HG02571 (cell line): ENCODE data around the gene MAB21L3.

ENCODE experiments used
- ATAC-seq: cut with Tn5 transposase; IDR thresholded peaks from one replicate; pipeline ENCODE4 v1.9.1; 2021; ENCODE audit warnings: mild to moderate bottlenecking, moderate library complexity; ENCODE audit not compliant: unreplicated experiment

Gene MAB21L3

GRCh38 chr1:116107371-116107770, 3.8 kb upstream of the MAB21L3 start:
- no peak for ATAC-seq

DNA sequence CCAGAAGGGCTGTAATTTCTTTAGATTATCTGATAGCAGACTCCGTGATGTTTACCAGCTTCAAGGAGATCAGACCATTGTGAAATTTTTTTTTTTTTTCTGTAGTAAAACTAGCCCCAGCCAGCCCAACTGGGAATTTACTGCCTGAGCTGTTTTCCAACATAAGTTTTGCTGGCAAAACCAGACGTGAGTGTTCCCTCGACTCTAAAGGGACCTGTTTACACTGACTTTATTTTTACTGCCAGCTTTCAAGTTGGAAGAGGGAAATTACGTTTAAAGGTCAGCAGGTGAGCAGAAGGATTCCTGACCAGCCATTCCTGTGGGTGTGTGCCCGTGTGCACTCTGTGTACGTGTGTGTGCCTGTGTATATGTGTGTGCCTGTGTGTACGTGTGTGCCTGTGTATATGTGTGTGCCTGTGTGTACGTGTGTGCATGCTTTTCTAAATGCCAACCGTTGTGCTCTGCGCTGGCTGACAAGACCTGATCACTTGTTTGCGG, 374 bp downstream of the MAB21L3 start:
- ATAC-seq, result no peak

DNA sequence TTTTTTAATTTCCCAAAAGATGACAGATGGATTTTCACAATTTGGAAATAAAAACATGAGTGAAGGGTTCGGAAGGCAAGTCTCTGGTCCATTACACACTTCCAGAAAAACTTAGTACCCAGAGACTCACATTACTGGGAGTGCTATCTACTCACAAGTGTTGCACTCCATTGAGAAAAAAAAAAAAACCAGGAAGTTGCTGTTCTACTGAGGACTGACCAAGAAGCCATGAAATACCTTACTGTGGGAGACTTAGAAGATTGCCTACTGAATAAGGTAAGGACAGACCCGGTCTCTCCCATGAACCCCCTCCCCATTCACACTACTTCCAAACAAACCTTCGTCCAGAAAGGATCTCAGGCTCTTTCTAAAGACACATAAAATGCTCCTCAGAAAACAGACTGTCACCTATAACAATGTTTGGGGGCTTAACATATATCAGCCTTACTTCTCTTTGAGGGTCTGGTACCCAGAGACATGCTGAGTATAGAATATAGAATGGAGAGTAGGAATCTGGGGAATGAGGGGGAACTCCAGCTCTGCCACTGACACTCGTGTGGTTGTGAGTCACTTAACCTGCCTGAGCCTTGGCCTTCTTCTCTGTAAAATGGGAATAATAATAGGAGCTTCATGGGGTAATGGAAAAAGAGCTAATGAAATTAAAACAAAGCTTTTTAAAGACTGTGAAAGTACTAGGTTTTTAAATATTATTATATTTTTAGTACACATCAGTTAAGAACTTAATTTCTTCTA, 1.4 kb downstream of the MAB21L3 start:
- no peak for ATAC-seq

GRCh38 chr1:116113615-116114014, 2.4 kb downstream of the MAB21L3 start:
- no peak for ATAC-seq

DNA sequence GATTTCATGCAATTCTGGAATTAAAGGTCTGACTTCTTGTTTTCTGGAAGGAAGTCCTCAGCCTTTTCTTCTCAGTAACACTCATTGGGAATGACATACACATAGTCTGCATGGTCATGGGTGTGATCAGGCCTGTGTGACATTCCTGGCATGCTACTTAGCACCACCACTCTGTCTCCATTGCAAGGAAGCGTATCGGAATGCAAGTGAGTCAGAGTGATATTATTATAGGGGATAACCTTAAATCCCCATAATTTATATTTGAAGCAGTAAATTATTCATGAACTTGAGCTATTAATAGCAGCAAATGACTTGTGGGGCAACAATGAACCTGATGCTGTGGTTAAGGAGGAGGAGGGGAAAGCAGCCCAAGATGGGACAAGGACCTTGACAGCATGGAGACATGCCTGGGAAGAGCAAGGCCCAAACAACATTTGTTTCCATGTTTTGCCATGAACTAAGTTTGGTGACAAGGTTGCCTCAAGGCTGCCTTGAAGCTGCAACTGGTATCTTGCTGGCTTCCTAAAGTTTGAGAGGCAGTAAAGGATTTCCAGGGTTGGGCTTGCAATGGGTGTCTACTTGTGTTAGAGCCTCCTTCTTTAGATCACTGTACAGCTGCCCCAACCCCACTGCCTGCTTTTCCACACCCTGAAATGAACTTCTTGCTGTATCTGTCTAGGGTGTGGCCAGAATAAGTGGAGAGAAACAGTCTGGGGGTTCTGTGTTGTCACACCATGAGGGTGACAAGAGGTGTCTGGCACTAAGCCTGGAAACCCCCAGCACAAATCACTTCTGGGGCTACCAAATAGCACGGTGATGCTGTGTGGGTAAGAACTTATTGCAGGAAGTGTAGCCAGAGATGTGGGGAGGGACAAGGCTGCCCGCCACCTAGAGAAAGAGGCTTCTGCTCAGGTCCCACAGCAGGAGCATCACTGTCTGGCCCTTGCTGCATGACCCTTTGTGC, 4.6 kb downstream of the MAB21L3 start:
- ATAC-seq, result no peak

DNA sequence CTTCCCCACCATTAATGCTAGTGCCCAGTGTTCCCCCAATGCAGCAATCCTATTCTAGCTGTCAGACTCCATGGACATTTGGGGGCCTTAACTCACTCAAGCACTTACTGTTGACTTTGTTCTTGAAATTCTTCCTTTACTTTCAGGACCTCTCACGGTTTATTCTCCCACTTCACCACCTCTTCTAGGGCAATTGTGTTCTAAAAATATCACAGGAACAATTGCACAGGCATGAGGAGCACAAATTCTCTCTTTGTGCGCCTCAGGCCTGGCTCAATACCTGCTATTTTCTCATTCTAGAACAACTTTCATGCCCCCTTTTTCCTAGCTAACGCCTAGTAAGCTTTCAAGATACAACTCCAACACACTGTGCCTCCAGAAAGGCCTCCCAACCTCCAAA, 7.3 kb downstream of the MAB21L3 start:
- no peak for ATAC-seq

DNA sequence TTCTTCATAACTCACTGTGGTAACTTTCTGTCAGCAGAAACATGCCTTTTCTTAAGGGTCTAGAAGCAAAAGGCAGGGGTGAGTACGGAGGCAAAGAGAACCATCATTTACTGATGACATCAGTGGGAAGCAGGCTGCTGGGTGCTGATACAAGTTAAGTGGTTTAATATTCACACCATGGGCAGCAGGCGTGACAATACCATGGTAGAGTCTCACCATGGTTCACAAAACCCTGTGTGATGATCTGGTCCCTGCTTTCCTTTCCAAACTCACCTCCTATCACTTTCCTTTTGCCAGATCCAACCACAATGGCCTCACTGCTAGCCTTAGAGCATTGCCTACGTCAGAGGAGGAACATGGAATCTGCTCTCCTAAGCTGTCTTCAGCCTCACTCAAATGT, 8.7 kb downstream of the MAB21L3 start:
- no peak for ATAC-seq

GRCh38 chr1:116122955-116123757, 12.0 kb downstream of the MAB21L3 start:
- no peak for ATAC-seq

DNA sequence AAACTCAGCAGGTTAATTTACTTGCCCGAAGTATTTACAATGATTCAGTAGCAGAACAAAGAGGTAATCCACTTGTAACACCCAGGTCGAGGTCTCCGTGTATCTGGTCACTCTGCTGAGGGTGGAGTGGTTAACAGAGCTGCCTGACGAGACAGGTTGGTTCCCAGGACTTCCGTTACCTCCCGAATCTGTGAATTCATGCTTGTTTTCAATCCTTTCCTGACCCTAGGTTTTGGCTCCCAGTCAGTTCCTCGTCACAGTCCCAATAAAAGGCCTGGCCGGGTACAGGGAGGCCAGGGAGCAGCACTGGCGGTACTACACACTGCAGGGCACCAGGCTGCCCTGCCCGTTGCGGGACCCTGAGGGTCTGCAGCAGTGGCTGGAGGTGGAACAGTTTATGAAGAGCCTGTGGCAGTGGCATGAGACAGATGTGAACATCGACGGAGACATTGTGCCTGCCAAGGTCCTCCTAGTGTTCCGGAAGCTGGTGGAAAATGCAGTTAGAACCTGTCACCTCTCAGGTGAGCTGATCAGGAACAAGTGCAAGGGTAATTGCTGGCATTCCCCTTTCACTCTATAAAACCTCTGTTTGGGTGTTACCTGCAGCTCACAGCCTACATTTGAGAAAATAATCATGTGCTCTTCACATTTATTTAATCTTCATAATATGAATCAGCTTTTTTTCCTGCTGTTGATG, 12.8 kb downstream of the MAB21L3 start:
- no peak for ATAC-seq

GRCh38 chr1:116125758-116126157, 14.6 kb downstream of the MAB21L3 start:
- no peak for ATAC-seq

- ATAC-seq, result no peak
These were observed 15.1 kb downstream of the MAB21L3 start for GRCh38 chr1:116126281-116126680.

GRCh38 chr1:116127123-116127847, 16.1 kb downstream of the MAB21L3 start:
- no peak for ATAC-seq

- ATAC-seq, result no peak
These were observed 16.8 kb downstream of the MAB21L3 start for GRCh38 chr1:116127848-116128540.

GRCh38 chr1:116128664-116129063, 17.5 kb downstream of the MAB21L3 start:
- ATAC-seq, result no peak

DNA sequence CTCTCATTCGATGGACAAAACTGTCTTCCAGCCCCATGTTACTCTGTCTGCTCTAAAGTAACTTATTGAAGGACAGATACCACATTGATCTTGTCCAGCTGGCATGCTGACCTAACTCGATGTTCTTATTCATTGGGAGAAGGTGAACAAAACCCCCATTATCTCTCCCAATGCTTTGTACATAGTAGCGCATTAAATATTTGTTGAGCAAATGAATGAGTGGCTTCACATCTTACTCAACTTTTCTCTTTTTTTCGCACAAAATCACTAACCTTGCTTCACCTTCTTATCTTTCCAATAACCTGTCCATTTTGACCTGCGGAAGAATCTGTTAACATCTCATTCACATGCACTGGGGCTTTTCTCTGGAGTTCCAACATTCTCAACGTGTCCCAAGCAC, 18.3 kb downstream of the MAB21L3 start:
- no peak for ATAC-seq

GRCh38 chr1:116130356-116130755, 19.2 kb downstream of the MAB21L3 start:
- no peak for ATAC-seq

- ATAC-seq, result no peak
These were observed 20.0 kb downstream of the MAB21L3 start for GRCh38 chr1:116131170-116131569.

- no peak for ATAC-seq
These were observed 20.8 kb downstream of the MAB21L3 start for GRCh38 chr1:116131866-116132605.
